T-cell (primary cell): ENCODE measurements around the gene NCSTN. TPM values are rescaled to one million over a fixed set of nuclear protein-coding genes. Genes with fewer than 3 reads are reported as not detected.

ENCODE experiments used
- ATAC-seq, 4 experiments: fragments of 200-7000 bp in 3 of 4; fragments of 150-1000 bp in 1 of 4; cut with Tn5 transposase; replicated peaks in 1 of 4; 1 replicate in 3 of 4; 2 replicates in 1 of 4; pipeline ENCODE4 v1.10.0; 2021; ENCODE audit warnings: moderate library complexity in 3 of 4, mild to moderate bottlenecking in 2 of 4, moderate number of reproducible peaks in 1 of 4
- CTCF ChIA-PET, 2 donors: fragments of 300-600 bp; sonication (Branson Sonifier 250); formaldehyde crosslinking; loops; one replicate each; lab custom pipeline; 2022; ENCODE audit warnings: antibody characterized with exemption in 2 of 2; lab: Charles Lee
- POLR2A ChIA-PET, 2 donors: fragments of 300-600 bp; sonication (Branson Sonifier 250); formaldehyde crosslinking; loops; one replicate each; lab custom pipeline; 2022; ENCODE audit warnings: antibody characterized with exemption in 2 of 2; lab: Charles Lee
- DNase-seq, 35 experiments: peaks; one replicate each; pipeline versions ENCODE4 v3.0.0 to v3.0.0-alpha.2; 2013 to 2023
- H3K27ac ChIP-seq: one replicate; pipeline ENCODE4 v1.5.1; 2013; ENCODE audit warnings: low read length
- H3K27me3 ChIP-seq, 2 experiments: replicated peaks in 1 of 2; 1 replicate in 1 of 2; 2 replicates in 1 of 2; pipeline versions ENCODE4 v1.6.1 to v1.7.0; 2013; ENCODE audit warnings: low read length in 1 of 2, mixed read lengths in 1 of 2; ENCODE audit not compliant: control insufficient read depth in 2 of 2, insufficient read depth in 2 of 2; ENCODE audit errors: extremely low read depth in 1 of 2
- H3K36me3 ChIP-seq, 2 donors: 1 replicate in 1 of 2; 2 replicates in 1 of 2; pipeline versions ENCODE4 v1.6.1 to v1.7.0; 2013; ENCODE audit warnings: low read length in 1 of 2; ENCODE audit not compliant: control insufficient read depth in 2 of 2, insufficient read depth in 1 of 2; ENCODE audit errors: extremely low read depth in 1 of 2
- H3K4me1 ChIP-seq, 2 experiments: 1 replicate in 1 of 2; 2 replicates in 1 of 2; pipeline versions ENCODE4 v1.6.1 to v1.7.0; 2013; ENCODE audit warnings: low read length in 2 of 2, mixed read lengths in 1 of 2; ENCODE audit not compliant: insufficient read depth in 2 of 2, control insufficient read depth in 1 of 2; ENCODE audit errors: extremely low read depth in 1 of 2
- H3K4me3 ChIP-seq, 2 donors: 1 replicate in 1 of 2; 2 replicates in 1 of 2; pipeline versions ENCODE4 v1.5.1 to v1.7.0; 2013; ENCODE audit warnings: mild to moderate bottlenecking in 2 of 2, low read length in 1 of 2, moderate library complexity in 1 of 2; ENCODE audit not compliant: control insufficient read depth in 1 of 2; ENCODE audit errors: extremely low read depth in 1 of 2
- H3K9me3 ChIP-seq: 2 replicates; pipeline ENCODE4 v1.7.0; 2013
- H3K27ac Mint-ChIP-seq, 2 donors: one replicate each; pipeline ENCODE4 v1.8.0; 2020 to 2021; ENCODE audit warnings: mild to moderate bottlenecking in 2 of 2, mixed read lengths in 2 of 2
- H3K27me3 Mint-ChIP-seq, 2 donors: one replicate each; pipeline ENCODE4 v1.8.0; 2021 to 2022; ENCODE audit warnings: mixed read lengths in 2 of 2
- H3K36me3 Mint-ChIP-seq: one replicate; pipeline ENCODE4 v1.8.0; 2021; ENCODE audit warnings: mixed read lengths
- H3K4me1 Mint-ChIP-seq, 3 donors: one replicate each; pipeline ENCODE4 v1.8.0; 2020 to 2022; ENCODE audit warnings: mixed read lengths in 3 of 3, mild to moderate bottlenecking in 1 of 3
- H3K4me3 Mint-ChIP-seq, 3 donors: one replicate each; pipeline ENCODE4 v1.8.0; 2020 to 2022; ENCODE audit warnings: mild to moderate bottlenecking in 3 of 3, mixed read lengths in 3 of 3, moderate library complexity in 3 of 3
- H3K9me3 Mint-ChIP-seq, 3 donors: one replicate each; pipeline ENCODE4 v1.8.0; 2020 to 2022; ENCODE audit warnings: mixed read lengths in 3 of 3
- WGBS: methylation state at CpG from one replicate; pipeline ENCODE4 v1.1.5; 2013; ENCODE audit warnings: missing lambda C conversion rate; ENCODE audit not compliant: insufficient coverage; 5-methylcytosine and 5-hydroxymethylcytosine counted together
- total RNA-seq, 35 experiments: library from RNA in 6 of 35; stranded (reverse) in 6 of 35; fragments of 120-200 nt in 1 of 35; gene quantifications; one replicate each; pipeline versions ENCODE4 v1.2.1 to v1.2.4 and lab custom pipeline; 2013 to 2026

NCSTN gene
- total RNA-seq, 5 donors from 2014 or later (not counting 1 experiment from before 2014, with no cell fraction given): 62.2 to 78.9 (median 71.8) TPM

GRCh38 chr1:160309185-160309557, 34.0 kb upstream of the NCSTN start:
- H3K4me3 ChIP-seq: no peak overlapping the region
- DNase-seq (no peak), ATAC-seq (no peak)
- no peak overlapping the region for H3K27ac ChIP-seq
- Mint-ChIP-seq H3K27me3 (no peaks in the 10 kb centered on the region), H3K4me1 (no peaks in the 10 kb centered on the region), H3K4me3 (no peak overlapping the region), H3K36me3 (peaks cover 74% of the 10 kb centered on the region), H3K27ac (peak overlapping the region in 1 of 2 donors; percentile 6), H3K9me3 (no peaks in the 10 kb centered on the region)
- H3K27me3 ChIP-seq: no peaks in the 10 kb centered on the region
- POLR2A ChIA-PET: interaction anchor here in 1 of 2 donors (0.6 kb wide), 1 partner anchor 399 kb away, joined by 4 read pairs; no protein-coding TSS in a partner anchor
- H3K4me1 ChIP-seq: no peaks in the 10 kb centered on the region
- H3K36me3 ChIP-seq: peaks cover 7 to 91% of the 10 kb centered on the region in 2 donors
- no peaks in the 10 kb centered on the region for H3K9me3 ChIP-seq
- CTCF ChIA-PET: no interaction called here

DNA sequence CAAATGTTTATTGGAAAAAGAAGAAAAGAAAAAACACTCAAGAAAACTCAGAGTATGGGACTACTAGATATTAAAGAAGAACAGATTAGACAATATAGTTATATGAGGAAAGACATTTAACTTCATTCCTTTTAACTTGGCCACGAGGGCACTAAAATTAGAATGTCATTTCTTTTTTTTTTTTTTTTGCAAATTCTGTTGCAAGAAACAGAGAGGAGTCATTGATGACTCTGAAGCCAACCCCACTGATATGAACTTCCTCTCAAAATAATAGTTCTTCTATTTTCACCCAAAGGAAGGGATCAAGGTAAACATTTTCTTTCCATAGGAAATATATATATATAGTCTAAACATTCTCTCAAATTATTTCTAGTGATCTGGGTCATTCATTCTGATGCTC, 33.6 kb upstream of the NCSTN start:
- Histone ChIP-seq H3K27me3 (no peaks in the 10 kb centered on the region), H3K4me3 (no peak overlapping the region), H3K9me3 (no peaks in the 10 kb centered on the region), H3K27ac (no peak overlapping the region), H3K36me3 (peaks cover 7 to 93% of the 10 kb centered on the region in 2 donors), H3K4me1 (no peaks in the 10 kb centered on the region)
- Mint-ChIP-seq H3K4me1 (no peaks in the 10 kb centered on the region), H3K27ac (no peak overlapping the region), H3K9me3 (no peaks in the 10 kb centered on the region), H3K27me3 (no peaks in the 10 kb centered on the region), H3K36me3 (peaks cover 76% of the 10 kb centered on the region), H3K4me3 (no peak overlapping the region)
- DNase-seq: no peak
- no CpG with 5 or more reads among the region's 1 CpG for WGBS
- ChIA-PET CTCF (no interaction called here), POLR2A (no interaction called here)
- ATAC-seq: no peak

DNA sequence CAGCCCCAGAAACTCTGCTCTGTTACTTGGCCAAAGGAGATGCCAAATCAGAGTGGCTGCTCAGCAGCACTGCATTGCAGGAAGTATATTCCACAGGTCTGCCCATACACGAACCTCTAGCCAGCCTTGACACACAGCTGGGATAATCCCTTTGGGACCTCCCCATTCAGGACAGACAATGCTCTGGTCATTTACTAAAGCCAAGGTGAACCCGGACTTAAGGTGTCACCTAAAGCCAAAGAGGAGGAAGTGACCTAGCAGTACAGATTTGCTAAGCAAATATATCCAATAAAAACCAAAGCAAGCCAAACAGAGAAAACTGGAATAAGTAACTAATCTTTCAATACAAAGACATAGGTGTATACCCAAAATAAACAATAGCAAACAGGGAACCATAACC, 27.8 kb upstream of the NCSTN start:
- Mint-ChIP-seq H3K9me3 (peaks cover 8 to 14% (median 11%) of the 10 kb centered on the region in 3 donors), H3K36me3 (peaks cover 86% of the 10 kb centered on the region), H3K27me3 (no peaks in the 10 kb centered on the region), H3K4me1 (peaks cover 8 to 20% (median 16%) of the 10 kb centered on the region in 3 donors), H3K27ac (no peak overlapping the region), H3K4me3 (no peak overlapping the region)
- Histone ChIP-seq H3K36me3 (peaks cover 13 to 81% of the 10 kb centered on the region in 2 donors), H3K4me1 (no peaks in the 10 kb centered on the region), H3K27me3 (no peaks in the 10 kb centered on the region), H3K9me3 (peaks cover 2% of the 10 kb centered on the region), H3K27ac (no peak overlapping the region), H3K4me3 (no peak overlapping the region)
- POLR2A ChIA-PET: interaction anchor here in 1 of 2 donors (1.0 kb wide), 1 partner anchor 15 kb away, joined by 3 read pairs; no protein-coding TSS in a partner anchor
- 88% methylated on average over 1 of the region's 2 CpGs for WGBS
- no peak for DNase-seq
- ATAC-seq: no peak
- CTCF ChIA-PET: no interaction called here

- no peak overlapping the region for H3K27ac Mint-ChIP-seq
- no CpG with 5 or more reads among the region's 6 CpGs for WGBS
- ATAC-seq (no peak), DNase-seq (no peak)
- Histone ChIP-seq H3K4me3 (no peak overlapping the region), H3K9me3 (no peaks in the 10 kb centered on the region), H3K27me3 (no peaks in the 10 kb centered on the region), H3K27ac (no peak overlapping the region), H3K4me1 (no peaks in the 10 kb centered on the region), H3K36me3 (peaks cover 17 to 66% of the 10 kb centered on the region in 2 donors)
- POLR2A ChIA-PET: no interaction called here
- peaks cover 0 to 1% (median under 1%) of the 10 kb centered on the region in 3 donors for H3K9me3 Mint-ChIP-seq
- H3K4me3 Mint-ChIP-seq: no peak overlapping the region
- H3K4me1 Mint-ChIP-seq: peaks cover 23 to 29% (median 28%) of the 10 kb centered on the region in 3 donors
- CTCF ChIA-PET: no interaction called here
- H3K27me3 Mint-ChIP-seq: no peaks in the 10 kb centered on the region
- H3K36me3 Mint-ChIP-seq: peaks cover 70% of the 10 kb centered on the region
Observed at GRCh38 chr1:160322831-160323230, 20.4 kb upstream of the NCSTN start.

DNA sequence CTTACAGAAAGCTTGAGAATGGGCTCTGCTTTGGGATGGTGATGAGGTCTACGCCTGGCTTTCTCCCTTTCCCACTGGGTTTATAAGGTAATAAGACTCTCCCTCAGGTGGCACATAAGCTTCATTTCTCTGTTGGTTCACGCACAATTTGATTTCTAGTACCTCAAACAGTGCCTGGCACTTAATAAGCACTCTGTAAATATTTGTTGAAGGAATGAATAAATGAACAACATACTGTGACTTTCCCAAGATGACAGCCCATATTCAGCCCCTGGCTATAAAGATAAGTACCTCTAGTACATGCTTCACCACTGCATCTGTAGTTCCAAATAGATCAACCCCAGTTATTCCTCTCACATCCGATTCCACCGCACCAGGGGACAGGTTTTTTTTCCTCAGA, 17.9 kb upstream of the NCSTN start:
- CTCF ChIA-PET: interaction anchor here in 1 of 2 donors (0.6 kb wide), 1 partner anchor 218 kb away, joined by 5 read pairs; no protein-coding TSS in a partner anchor
- no CpG with 5 or more reads among the region's 4 CpGs for WGBS
- Mint-ChIP-seq H3K4me3 (no peak overlapping the region), H3K27me3 (no peaks in the 10 kb centered on the region), H3K36me3 (peaks cover 65% of the 10 kb centered on the region), H3K4me1 (peaks cover 17 to 22% (median 17%) of the 10 kb centered on the region in 3 donors), H3K27ac (no peak overlapping the region), H3K9me3 (no peaks in the 10 kb centered on the region)
- no peak overlapping the region for H3K27ac ChIP-seq
- H3K27me3 ChIP-seq: no peaks in the 10 kb centered on the region
- POLR2A ChIA-PET: interaction anchor here in 1 of 2 donors (0.5 kb wide), 1 partner anchor 10 kb away, joined by 11 read pairs; no protein-coding TSS in a partner anchor
- peaks cover 27 to 77% of the 10 kb centered on the region in 2 donors for H3K36me3 ChIP-seq
- DNase-seq (no peak), ATAC-seq (no peak)
- no peaks in the 10 kb centered on the region for H3K4me1 ChIP-seq
- H3K4me3 ChIP-seq: no peak overlapping the region
- H3K9me3 ChIP-seq: no peaks in the 10 kb centered on the region

- POLR2A ChIA-PET: no interaction called here
- Mint-ChIP-seq H3K27ac (no peak overlapping the region), H3K27me3 (no peaks in the 10 kb centered on the region), H3K4me1 (peaks cover 8 to 14% (median 12%) of the 10 kb centered on the region in 3 donors), H3K4me3 (no peak overlapping the region), H3K36me3 (peaks cover 60% of the 10 kb centered on the region), H3K9me3 (no peaks in the 10 kb centered on the region)
- Histone ChIP-seq H3K4me1 (no peaks in the 10 kb centered on the region), H3K36me3 (peaks cover 27 to 88% of the 10 kb centered on the region in 2 donors), H3K4me3 (no peak overlapping the region), H3K27me3 (no peaks in the 10 kb centered on the region), H3K27ac (no peak overlapping the region), H3K9me3 (no peaks in the 10 kb centered on the region)
- DNase-seq (no peak), ATAC-seq (no peak)
- 100% methylated on average over 2 of the region's 5 CpGs for WGBS
- CTCF ChIA-PET: no interaction called here
Observed at GRCh38 chr1:160326418-160326817, 16.8 kb upstream of the NCSTN start.
